SK-N-SH (cell line): ENCODE results near the gene IL17REL.

Experiments used
- CHD2 ChIP-seq: fragments of 150-350 bp; IDR thresholded peaks from 2 replicates; pipeline ENCODE4 v1.6.1; 2018; ENCODE audit warnings: low read length; ENCODE audit not compliant: partially characterized antibody
- ELF1 ChIP-seq: IDR thresholded peaks from 2 replicates; pipeline ENCODE4 v1.4.0; 2012
- GABPA ChIP-seq: IDR thresholded peaks from 2 replicates; pipeline ENCODE4 v1.4.0; 2012; ENCODE audit warnings: low read depth, mild to moderate bottlenecking
- MEF2A ChIP-seq: IDR thresholded peaks from 2 replicates; pipeline ENCODE4 v1.4.0; 2012; ENCODE audit warnings: low read depth, borderline replicate concordance
- NFIC ChIP-seq: IDR thresholded peaks from 2 replicates; pipeline ENCODE4 v1.4.0; 2012; ENCODE audit warnings: borderline replicate concordance
- NRF1 ChIP-seq: IDR thresholded peaks from 2 replicates; pipeline ENCODE4 v1.6.1; 2012; ENCODE audit warnings: low read depth, mild to moderate bottlenecking, low read length
- POLR2AphosphoS5 ChIP-seq: IDR thresholded peaks from 2 replicates; pipeline ENCODE4 v1.6.1; 2012; ENCODE audit warnings: low read depth, low read length
- RAD21 ChIP-seq: IDR thresholded peaks from 2 replicates; pipeline ENCODE4 v1.6.1; 2012; ENCODE audit warnings: mild to moderate bottlenecking, low read length
- SMC3 ChIP-seq: IDR thresholded peaks from 2 replicates; pipeline ENCODE4 v1.6.1; 2012; ENCODE audit warnings: low read depth, low read length, improper control_type of control experiment
- TCF12 ChIP-seq: IDR thresholded peaks from 2 replicates; pipeline ENCODE4 v1.4.0; 2012
- YY1 ChIP-seq: IDR thresholded peaks from 2 replicates; pipeline ENCODE4 v1.4.0; 2012; ENCODE audit warnings: low read depth, mild to moderate bottlenecking
- TF ChIP-seq, protein P1 (sequence below): fragments of 200-600 bp; sonication (generic); IDR thresholded peaks from 2 replicates; pipeline ENCODE4 v1.6.1; 2017; ENCODE audit warnings: antibody characterized with exemption, mild to moderate bottlenecking, moderate library complexity
- TF ChIP-seq, protein P2 (sequence below): IDR thresholded peaks from 2 replicates; pipeline ENCODE4 v1.6.1; 2012; ENCODE audit warnings: mild to moderate bottlenecking, low read depth, low read length, moderate library complexity
- TF ChIP-seq, protein P3 (sequence below): IDR thresholded peaks from 2 replicates; pipeline ENCODE4 v1.4.0; 2012; ENCODE audit warnings: low read depth

DNA sequence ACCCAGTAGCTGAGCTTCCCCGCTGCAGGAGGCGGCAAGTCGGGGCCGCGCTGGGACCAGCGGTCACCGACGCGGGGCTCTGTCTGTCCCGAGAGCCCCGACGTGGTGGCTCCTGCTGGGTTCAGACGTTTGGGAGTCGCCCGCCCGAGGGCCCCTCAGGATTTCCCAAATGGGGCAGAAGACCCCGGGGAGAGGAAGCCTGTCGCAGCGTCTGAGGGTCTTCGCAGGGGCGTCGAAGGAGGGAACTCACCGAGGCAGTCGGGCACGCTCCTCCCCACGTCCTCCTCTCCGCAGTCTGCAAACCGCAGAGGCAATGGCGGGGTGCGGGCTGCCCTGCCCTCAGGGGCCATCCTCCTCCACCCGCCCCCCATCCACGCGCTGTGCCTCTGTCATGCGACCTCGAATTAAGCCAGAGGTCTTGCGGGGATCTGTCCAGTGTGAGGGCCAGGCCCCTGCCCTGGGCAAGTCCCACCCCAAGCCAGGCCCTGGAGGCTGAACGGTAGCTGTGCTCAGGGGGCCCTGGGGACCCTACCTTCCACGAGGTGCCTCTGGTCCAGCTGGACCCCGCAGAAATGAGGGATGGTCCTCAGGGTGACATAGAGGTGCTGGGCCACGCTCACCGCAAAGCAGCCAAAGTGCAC lies 12.5 kb downstream of the IL17REL start:
- no peak for TF ChIP-seq POLR2AphosphoS5
- TF ChIP-seq, protein P1, sequence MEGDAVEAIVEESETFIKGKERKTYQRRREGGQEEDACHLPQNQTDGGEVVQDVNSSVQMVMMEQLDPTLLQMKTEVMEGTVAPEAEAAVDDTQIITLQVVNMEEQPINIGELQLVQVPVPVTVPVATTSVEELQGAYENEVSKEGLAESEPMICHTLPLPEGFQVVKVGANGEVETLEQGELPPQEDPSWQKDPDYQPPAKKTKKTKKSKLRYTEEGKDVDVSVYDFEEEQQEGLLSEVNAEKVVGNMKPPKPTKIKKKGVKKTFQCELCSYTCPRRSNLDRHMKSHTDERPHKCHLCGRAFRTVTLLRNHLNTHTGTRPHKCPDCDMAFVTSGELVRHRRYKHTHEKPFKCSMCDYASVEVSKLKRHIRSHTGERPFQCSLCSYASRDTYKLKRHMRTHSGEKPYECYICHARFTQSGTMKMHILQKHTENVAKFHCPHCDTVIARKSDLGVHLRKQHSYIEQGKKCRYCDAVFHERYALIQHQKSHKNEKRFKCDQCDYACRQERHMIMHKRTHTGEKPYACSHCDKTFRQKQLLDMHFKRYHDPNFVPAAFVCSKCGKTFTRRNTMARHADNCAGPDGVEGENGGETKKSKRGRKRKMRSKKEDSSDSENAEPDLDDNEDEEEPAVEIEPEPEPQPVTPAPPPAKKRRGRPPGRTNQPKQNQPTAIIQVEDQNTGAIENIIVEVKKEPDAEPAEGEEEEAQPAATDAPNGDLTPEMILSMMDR, result no peak
- TF ChIP-seq ELF1, result no peak
- no peak for TF ChIP-seq GABPA
- TF ChIP-seq CHD2, result no peak
- no peak for TF ChIP-seq NRF1
- TF ChIP-seq MEF2A, result no peak
- no peak for TF ChIP-seq NFIC
- TF ChIP-seq SMC3, result no peak
- TF ChIP-seq, protein P2, sequence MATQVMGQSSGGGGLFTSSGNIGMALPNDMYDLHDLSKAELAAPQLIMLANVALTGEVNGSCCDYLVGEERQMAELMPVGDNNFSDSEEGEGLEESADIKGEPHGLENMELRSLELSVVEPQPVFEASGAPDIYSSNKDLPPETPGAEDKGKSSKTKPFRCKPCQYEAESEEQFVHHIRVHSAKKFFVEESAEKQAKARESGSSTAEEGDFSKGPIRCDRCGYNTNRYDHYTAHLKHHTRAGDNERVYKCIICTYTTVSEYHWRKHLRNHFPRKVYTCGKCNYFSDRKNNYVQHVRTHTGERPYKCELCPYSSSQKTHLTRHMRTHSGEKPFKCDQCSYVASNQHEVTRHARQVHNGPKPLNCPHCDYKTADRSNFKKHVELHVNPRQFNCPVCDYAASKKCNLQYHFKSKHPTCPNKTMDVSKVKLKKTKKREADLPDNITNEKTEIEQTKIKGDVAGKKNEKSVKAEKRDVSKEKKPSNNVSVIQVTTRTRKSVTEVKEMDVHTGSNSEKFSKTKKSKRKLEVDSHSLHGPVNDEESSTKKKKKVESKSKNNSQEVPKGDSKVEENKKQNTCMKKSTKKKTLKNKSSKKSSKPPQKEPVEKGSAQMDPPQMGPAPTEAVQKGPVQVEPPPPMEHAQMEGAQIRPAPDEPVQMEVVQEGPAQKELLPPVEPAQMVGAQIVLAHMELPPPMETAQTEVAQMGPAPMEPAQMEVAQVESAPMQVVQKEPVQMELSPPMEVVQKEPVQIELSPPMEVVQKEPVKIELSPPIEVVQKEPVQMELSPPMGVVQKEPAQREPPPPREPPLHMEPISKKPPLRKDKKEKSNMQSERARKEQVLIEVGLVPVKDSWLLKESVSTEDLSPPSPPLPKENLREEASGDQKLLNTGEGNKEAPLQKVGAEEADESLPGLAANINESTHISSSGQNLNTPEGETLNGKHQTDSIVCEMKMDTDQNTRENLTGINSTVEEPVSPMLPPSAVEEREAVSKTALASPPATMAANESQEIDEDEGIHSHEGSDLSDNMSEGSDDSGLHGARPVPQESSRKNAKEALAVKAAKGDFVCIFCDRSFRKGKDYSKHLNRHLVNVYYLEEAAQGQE, result no peak
- TF ChIP-seq, protein P3, sequence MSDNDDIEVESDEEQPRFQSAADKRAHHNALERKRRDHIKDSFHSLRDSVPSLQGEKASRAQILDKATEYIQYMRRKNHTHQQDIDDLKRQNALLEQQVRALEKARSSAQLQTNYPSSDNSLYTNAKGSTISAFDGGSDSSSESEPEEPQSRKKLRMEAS, result no peak
- no peak for TF ChIP-seq RAD21
- no peak for TF ChIP-seq YY1
- TF ChIP-seq TCF12, result no peak
